ENCODE results near the gene C19orf33.

GRCh38 chr19:38270587-38271167 lies 33.4 kb upstream of the C19orf33 start:
- no peak for TF ChIP-seq ARNT (IDR thresholded peaks at IDR 0.05)
- TF ChIP-seq PKNOX1 (IDR thresholded peaks at IDR 0.05): no peak
